K562 (cell line): ENCODE data around the gene SORT1. TPM values are rescaled to one million over a fixed set of nuclear protein-coding genes. Genes with fewer than 3 reads are reported as not detected.

Source experiments
- ARID3A ChIP-seq: IDR thresholded peaks from 2 replicates; pipeline ENCODE4 v1.6.1; 2012; ENCODE audit warnings: low read depth, low read length, improper control_type of control experiment, borderline replicate concordance
- E2F3 ChIP-seq: fragments of 250-450 bp; sonication (Bioruptor Pico); IDR thresholded peaks from 2 replicates; pipeline ENCODE4 v1.4.0; 2020; ENCODE audit warnings: mild to moderate bottlenecking
- GTF2B ChIP-seq: IDR thresholded peaks from 2 replicates; pipeline ENCODE4 v1.6.1; 2011; ENCODE audit not compliant: insufficient read length; ENCODE audit errors: extremely low read depth
- OTX1 ChIP-seq: fragments of 450-650 bp; formaldehyde crosslinking; IDR thresholded peaks from 2 replicates; pipeline ENCODE4 v1.4.0; 2022; ENCODE audit warnings: mild to moderate bottlenecking
- PHF20 ChIP-seq: fragments of 450-650 bp; IDR thresholded peaks from 2 replicates; pipeline ENCODE4 v1.6.1; 2018; ENCODE audit not compliant: partially characterized antibody
- POLR2G ChIP-seq: fragments of 200-400 bp; formaldehyde crosslinking; IDR thresholded peaks from 2 replicates; pipeline ENCODE4 v1.6.1; 2017; ENCODE audit warnings: low read depth, mild to moderate bottlenecking, antibody characterized with exemption, low read length, moderate library complexity
- PYGO2 ChIP-seq: fragments of 450-650 bp; IDR thresholded peaks from 2 replicates; pipeline ENCODE4 v1.6.1; 2016; ENCODE audit warnings: mild to moderate bottlenecking, missing genetic modification characterization, moderate library complexity, missing compliant biosample characterization
- RBM14 ChIP-seq: fragments of 200-400 bp; formaldehyde crosslinking; IDR thresholded peaks from 2 replicates; pipeline ENCODE4 v1.6.1; 2018; ENCODE audit warnings: low read depth, mild to moderate bottlenecking, low read length, moderate library complexity, borderline replicate concordance; ENCODE audit not compliant: insufficient read depth
- RFX7 ChIP-seq: fragments of 250-450 bp; sonication (Bioruptor Pico); IDR thresholded peaks from 2 replicates; pipeline ENCODE4 v1.5.1; 2021; ENCODE audit warnings: mild to moderate bottlenecking
- SLC30A9 ChIP-seq: fragments of 250-450 bp; sonication (Bioruptor Pico); IDR thresholded peaks from 2 replicates; pipeline ENCODE4 v1.8.0; 2022; ENCODE audit warnings: mild to moderate bottlenecking, moderate library complexity
- SMARCB1 ChIP-seq: IDR thresholded peaks from 2 replicates; pipeline ENCODE4 v1.6.1; 2011; ENCODE audit warnings: improper control_type of control experiment, low read depth; ENCODE audit not compliant: insufficient read length
- ZFPM2 ChIP-seq: fragments of 250-450 bp; sonication (Bioruptor Pico); IDR thresholded peaks from 2 replicates; pipeline ENCODE4 v1.5.1; 2022; ENCODE audit warnings: mild to moderate bottlenecking
- ZNF253 ChIP-seq: fragments of 250-450 bp; sonication (Bioruptor Pico); conservative IDR thresholded peaks from 2 replicates; pipeline ENCODE4 v1.6.1; 2021; ENCODE audit warnings: mild to moderate bottlenecking
- ZNF3 ChIP-seq: fragments of 250-450 bp; sonication (Bioruptor Pico); IDR thresholded peaks from 2 replicates; pipeline ENCODE4 v1.5.0; 2021; ENCODE audit warnings: mild to moderate bottlenecking, moderate library complexity
- ZNF384 ChIP-seq: IDR thresholded peaks from 2 replicates; pipeline ENCODE4 v1.6.1; 2012; ENCODE audit warnings: low read depth, low read length, improper control_type of control experiment
- polyA plus RNA-seq, 8 experiments: library from polyadenylated mRNA; depleted of rRNA in 4 of 8; stranded (reverse) in 5 of 8; unstranded in 3 of 8; fragments of >200 nt; fragmentation: Nextera tagmentation in 2 of 8; fragmentation: Illumina TruSeq in 1 of 8; extraction: Ambion mirVana in 2 of 8; extraction: Trizol in 1 of 8; gene quantifications; 2 replicates each; pipeline versions ENCODE4 v1.2.1 to v1.2.3, GENCODE V29; 2011 to 2014; ENCODE audit warnings: inconsistent platforms in 1 of 8, missing spikeins in 1 of 8
- total RNA-seq, 7 experiments: library from RNA; depleted of rRNA in 6 of 7; stranded (reverse); fragments of >200 nt in 6 of 7; fragmentation: Illumina TruSeq in 2 of 7; extraction: Trizol in 2 of 7; gene quantifications; 2 replicates each; pipeline versions ENCODE4 v1.2.1 to v1.2.3, GENCODE V29; 2011 to 2021; ENCODE audit warnings: low replicate concordance in 1 of 7
- TF ChIP-seq, protein P1 (sequence below), 2 experiments: IDR thresholded peaks in 1 of 2; conservative IDR thresholded peaks in 1 of 2; 2 replicates each; pipeline ENCODE4 v1.6.1; 2016; ENCODE audit warnings: low read depth in 2 of 2, mild to moderate bottlenecking in 1 of 2, missing compliant biosample characterization in 1 of 2, missing genetic modification characterization in 1 of 2, moderate library complexity in 1 of 2
- TF ChIP-seq, protein P2 (sequence below): fragments of 450-650 bp; formaldehyde crosslinking; IDR thresholded peaks from 2 replicates; pipeline ENCODE4 v1.4.0; 2020; ENCODE audit warnings: mild to moderate bottlenecking, moderate library complexity
- TF ChIP-seq, protein P3 (sequence below): fragments of 450-650 bp; IDR thresholded peaks from one replicate; pipeline ENCODE4 v1.6.1; 2018; ENCODE audit warnings: mild to moderate bottlenecking, moderate library complexity; ENCODE audit not compliant: partially characterized antibody

Gene SORT1
- total and polyA plus RNA-seq, 9 of the 15 experiments (the other 6 are each of a cell fraction or from before 2014, with no cell fraction given) = 27.4 to 112 (median 65.0) TPM

DNA sequence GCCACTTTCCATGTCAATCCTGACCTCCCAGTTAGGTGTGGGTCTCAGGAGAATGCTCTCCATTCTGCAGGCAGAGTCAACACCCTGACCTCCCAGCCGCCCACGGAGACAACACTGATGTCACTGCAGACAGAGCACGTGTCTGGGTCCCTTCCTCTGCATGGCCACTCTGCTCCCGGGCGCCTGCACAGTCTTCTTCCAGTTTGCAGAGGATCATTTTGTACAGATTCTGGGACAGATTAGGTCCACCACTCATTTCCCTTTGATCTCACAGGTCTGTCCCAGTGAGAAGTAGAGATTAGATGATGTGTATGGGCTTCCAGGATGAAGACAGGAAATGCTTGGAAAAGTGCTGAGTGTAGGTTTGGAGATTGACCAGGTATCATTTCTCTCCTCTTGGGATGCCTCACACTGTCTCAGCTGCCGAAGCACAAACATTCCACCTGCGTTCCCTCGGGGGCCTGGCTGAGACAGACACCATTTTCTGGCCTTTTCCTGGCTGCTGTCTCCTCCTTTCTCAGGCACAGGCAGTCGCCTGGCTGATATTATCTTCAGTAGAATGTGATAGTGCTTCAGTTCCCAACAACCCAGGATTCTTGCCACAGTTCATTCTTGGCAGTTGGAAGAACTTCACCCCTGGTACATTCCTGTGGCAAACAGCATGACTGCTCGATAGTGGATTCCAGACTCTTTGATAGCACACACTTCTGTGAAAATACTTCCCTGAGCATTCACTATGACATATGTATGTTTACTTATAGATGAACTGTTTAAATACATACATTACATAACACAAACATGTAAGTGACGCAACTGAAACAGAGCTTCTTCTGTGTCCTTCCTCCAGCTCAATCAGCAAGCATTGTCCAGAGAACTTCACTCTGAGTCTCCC lies 98.8 kb downstream of the SORT1 start (continued):
- TF ChIP-seq RFX7 (CRISPR knock-in tag) = no peak
- TF ChIP-seq, protein P1, sequence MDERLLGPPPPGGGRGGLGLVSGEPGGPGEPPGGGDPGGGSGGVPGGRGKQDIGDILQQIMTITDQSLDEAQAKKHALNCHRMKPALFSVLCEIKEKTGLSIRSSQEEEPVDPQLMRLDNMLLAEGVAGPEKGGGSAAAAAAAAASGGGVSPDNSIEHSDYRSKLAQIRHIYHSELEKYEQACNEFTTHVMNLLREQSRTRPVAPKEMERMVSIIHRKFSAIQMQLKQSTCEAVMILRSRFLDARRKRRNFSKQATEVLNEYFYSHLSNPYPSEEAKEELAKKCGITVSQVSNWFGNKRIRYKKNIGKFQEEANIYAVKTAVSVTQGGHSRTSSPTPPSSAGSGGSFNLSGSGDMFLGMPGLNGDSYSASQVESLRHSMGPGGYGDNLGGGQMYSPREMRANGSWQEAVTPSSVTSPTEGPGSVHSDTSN (CRISPR knock-in tag; IDR thresholded peaks at IDR 0.05; ENCODE audit: low read depth) = no peak
- TF ChIP-seq, protein P1 (tag; conservative IDR thresholded peaks at IDR 0.05; ENCODE audit: low read depth) = no peak
- TF ChIP-seq GTF2B = no peak
- no peak for TF ChIP-seq SLC30A9 (CRISPR knock-in tag)
- no peak for TF ChIP-seq PYGO2
- TF ChIP-seq ZFPM2 (CRISPR knock-in tag) = no peak
- TF ChIP-seq, protein P2, sequence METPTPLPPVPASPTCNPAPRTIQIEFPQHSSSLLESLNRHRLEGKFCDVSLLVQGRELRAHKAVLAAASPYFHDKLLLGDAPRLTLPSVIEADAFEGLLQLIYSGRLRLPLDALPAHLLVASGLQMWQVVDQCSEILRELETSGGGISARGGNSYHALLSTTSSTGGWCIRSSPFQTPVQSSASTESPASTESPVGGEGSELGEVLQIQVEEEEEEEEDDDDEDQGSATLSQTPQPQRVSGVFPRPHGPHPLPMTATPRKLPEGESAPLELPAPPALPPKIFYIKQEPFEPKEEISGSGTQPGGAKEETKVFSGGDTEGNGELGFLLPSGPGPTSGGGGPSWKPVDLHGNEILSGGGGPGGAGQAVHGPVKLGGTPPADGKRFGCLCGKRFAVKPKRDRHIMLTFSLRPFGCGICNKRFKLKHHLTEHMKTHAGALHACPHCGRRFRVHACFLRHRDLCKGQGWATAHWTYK (CRISPR knock-in tag) = 0 out of 2 replicates have a peak, but pooled peaks have one; percentile 22
- no peak for TF ChIP-seq ZNF384
- no peak for TF ChIP-seq OTX1 (CRISPR knock-in tag)
- no peak for TF ChIP-seq ZNF253
- no peak for TF ChIP-seq POLR2G
- no peak for TF ChIP-seq RBM14
- TF ChIP-seq SMARCB1 = no peak
- no peak for TF ChIP-seq ARID3A
- TF ChIP-seq ZNF3 (CRISPR knock-in tag) = no peak
- TF ChIP-seq PHF20 = no peak
- no peak for TF ChIP-seq E2F3 (CRISPR knock-in tag)
- TF ChIP-seq, protein P3, sequence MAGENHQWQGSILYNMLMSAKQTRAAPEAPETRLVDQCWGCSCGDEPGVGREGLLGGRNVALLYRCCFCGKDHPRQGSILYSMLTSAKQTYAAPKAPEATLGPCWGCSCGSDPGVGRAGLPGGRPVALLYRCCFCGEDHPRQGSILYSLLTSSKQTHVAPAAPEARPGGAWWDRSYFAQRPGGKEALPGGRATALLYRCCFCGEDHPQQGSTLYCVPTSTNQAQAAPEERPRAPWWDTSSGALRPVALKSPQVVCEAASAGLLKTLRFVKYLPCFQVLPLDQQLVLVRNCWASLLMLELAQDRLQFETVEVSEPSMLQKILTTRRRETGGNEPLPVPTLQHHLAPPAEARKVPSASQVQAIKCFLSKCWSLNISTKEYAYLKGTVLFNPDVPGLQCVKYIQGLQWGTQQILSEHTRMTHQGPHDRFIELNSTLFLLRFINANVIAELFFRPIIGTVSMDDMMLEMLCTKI = no peak
